ENCODE measurements around the gene AMBRA1.
"Not testable (repeated sequence)": the region's sequence is repeated elsewhere in the genome, so short reads cannot be mapped to it uniquely, and the experiment has no call there.

AMBRA1 gene

GRCh38 chr11:46588915-46589314, 4.9 kb downstream of the AMBRA1 start:
- no peak overlapping the region for H3K4me3 ChIP-seq (ENCODE audit: low read depth, low read length)
- no peak for DNase-seq (ENCODE audit: low read depth)

- no peak overlapping the region for H3K4me3 ChIP-seq (ENCODE audit: low read depth, low read length)
- DNase-seq (ENCODE audit: low read depth) = no peak
Observed at GRCh38 chr11:46588131-46588530, 5.7 kb downstream of the AMBRA1 start.

- H3K4me3 ChIP-seq (ENCODE audit: low read depth, low read length); DNase-seq (ENCODE audit: low read depth): not testable (repeated sequence)
Observed at GRCh38 chr11:46583513-46583912, 10.3 kb downstream of the AMBRA1 start.

- no peak overlapping the region for H3K4me3 ChIP-seq (ENCODE audit: low read depth, low read length)
- DNase-seq (ENCODE audit: low read depth) = no peak
Observed at GRCh38 chr11:46582588-46582987, 11.2 kb downstream of the AMBRA1 start.

GRCh38 chr11:46577058-46577457, 16.8 kb downstream of the AMBRA1 start:
- DNase-seq (ENCODE audit: low read depth) = no peak
- H3K4me3 ChIP-seq (ENCODE audit: low read depth, low read length) = no peak overlapping the region

GRCh38 chr11:46574656-46575055, 19.2 kb downstream of the AMBRA1 start:
- DNase-seq (ENCODE audit: low read depth) = no peak
- H3K4me3 ChIP-seq (ENCODE audit: low read depth, low read length) = no peak overlapping the region

- no peak overlapping the region for H3K4me3 ChIP-seq (ENCODE audit: low read depth, low read length)
- DNase-seq (ENCODE audit: low read depth) = no peak
Observed at GRCh38 chr11:46570790-46571398, 22.9 kb downstream of the AMBRA1 start.

GRCh38 chr11:46565232-46565840, 28.5 kb downstream of the AMBRA1 start:
- DNase-seq (ENCODE audit: low read depth) = no peak
- H3K4me3 ChIP-seq (ENCODE audit: low read depth, low read length) = no peak overlapping the region

- DNase-seq (ENCODE audit: low read depth) = no peak
- no peak overlapping the region for H3K4me3 ChIP-seq (ENCODE audit: low read depth, low read length)
Observed at GRCh38 chr11:46564459-46564858, 29.4 kb downstream of the AMBRA1 start.

GRCh38 chr11:46562527-46562926, 31.3 kb downstream of the AMBRA1 start:
- DNase-seq (ENCODE audit: low read depth) = no peak
- no peak overlapping the region for H3K4me3 ChIP-seq (ENCODE audit: low read depth, low read length)

GRCh38 chr11:46560300-46560991, 33.4 kb downstream of the AMBRA1 start:
- DNase-seq (ENCODE audit: low read depth) = no peak
- H3K4me3 ChIP-seq (ENCODE audit: low read depth, low read length) = peak overlapping the region; percentile 15

- no peak for DNase-seq (ENCODE audit: low read depth)
Observed at GRCh38 chr11:46559815-46560214, 34.0 kb downstream of the AMBRA1 start.

GRCh38 chr11:46557684-46558151, 36.1 kb downstream of the AMBRA1 start:
- H3K4me3 ChIP-seq (ENCODE audit: low read depth, low read length) = no peak overlapping the region
- DNase-seq (ENCODE audit: low read depth) = no peak

More at GRCh38 chr11:46559815-46560214, 34.0 kb downstream of the AMBRA1 start:
- H3K4me3 ChIP-seq (ENCODE audit: low read depth, low read length) = no peak overlapping the region

- H3K4me3 ChIP-seq (ENCODE audit: low read depth, low read length) = no peak overlapping the region
- DNase-seq (ENCODE audit: low read depth) = peak; percentile 34
Observed at GRCh38 chr11:46555267-46556054, 38.4 kb downstream of the AMBRA1 start.

GRCh38 chr11:46554213-46555147, 39.3 kb downstream of the AMBRA1 start:
- no peak overlapping the region for H3K4me3 ChIP-seq (ENCODE audit: low read depth, low read length)
- DNase-seq (ENCODE audit: low read depth) = peak; percentile 62

GRCh38 chr11:46553814-46554212, 40.0 kb downstream of the AMBRA1 start:
- no peak for DNase-seq (ENCODE audit: low read depth)
- no peak overlapping the region for H3K4me3 ChIP-seq (ENCODE audit: low read depth, low read length)

- H3K4me3 ChIP-seq (ENCODE audit: low read depth, low read length) = no peak overlapping the region
- DNase-seq (ENCODE audit: low read depth) = no peak
Observed at GRCh38 chr11:46551261-46551660, 42.6 kb downstream of the AMBRA1 start.

- DNase-seq (ENCODE audit: low read depth) = no peak
- H3K4me3 ChIP-seq (ENCODE audit: low read depth, low read length) = no peak overlapping the region
Observed at GRCh38 chr11:46547579-46547978, 46.2 kb downstream of the AMBRA1 start.

GRCh38 chr11:46543564-46543963, 50.3 kb downstream of the AMBRA1 start:
- H3K4me3 ChIP-seq (ENCODE audit: low read depth, low read length) = no peak overlapping the region

More at GRCh38 chr11:46543564-46543963, 50.3 kb downstream of the AMBRA1 start:
- DNase-seq (ENCODE audit: low read depth) = no peak
